Stimulated activated CD4-positive, alpha-beta T cell treated with anti-CD3 and anti-CD28 coated beads, Interleukin-1b, Interleukin-23, amount 100 ng/mL, for 4 hours (primary cell): ENCODE results near the gene MDGA2.
"Not testable (repeated sequence)": the region's sequence is repeated elsewhere in the genome, so short reads cannot be mapped to it uniquely, and the experiment has no call there.

ENCODE experiments used
- DNase-seq, 2 donors: peaks; one replicate each; pipeline ENCODE4 v3.0.0-alpha.2; 2020; ENCODE audit warnings: low read depth in 2 of 2

The MDGA2 gene

DNA sequence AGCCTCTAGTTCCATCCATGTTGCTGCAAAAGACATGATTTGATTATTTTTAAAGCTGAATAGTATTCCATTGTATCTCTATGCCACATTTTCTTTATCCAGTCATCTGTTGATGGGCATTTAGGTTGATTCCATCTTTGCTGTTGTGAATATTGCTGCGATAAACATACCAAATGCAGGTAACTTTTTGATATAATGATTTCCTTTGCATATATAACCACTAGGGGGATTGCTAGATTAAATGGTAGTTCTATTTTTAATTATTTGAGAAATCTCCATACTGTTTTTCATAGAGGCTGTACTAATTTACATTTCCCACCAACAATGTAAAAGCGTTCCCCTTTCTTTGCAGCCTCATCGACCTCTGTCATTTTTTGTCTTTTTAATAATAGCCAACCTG, 342.5 kb downstream of the MDGA2 start:
- no peak for DNase-seq

DNA sequence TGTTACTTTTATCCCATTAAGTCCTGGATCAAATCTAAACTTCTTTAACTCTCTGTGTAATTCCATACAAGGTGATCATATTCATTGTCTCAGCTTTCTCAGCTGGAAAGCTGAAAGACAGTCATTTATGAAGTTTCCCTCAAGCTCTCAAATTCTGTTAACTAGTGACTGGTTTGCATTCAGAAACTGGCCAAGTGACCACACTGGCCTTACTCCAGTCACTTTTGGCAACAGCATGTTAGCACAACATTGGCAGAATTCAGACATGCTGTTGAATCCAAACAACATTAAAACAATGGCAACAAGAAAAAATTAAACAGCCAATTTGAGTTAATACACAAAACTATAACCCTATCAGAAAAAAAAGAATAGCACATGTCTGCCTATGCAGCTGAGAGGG, 343.3 kb downstream of the MDGA2 start:
- DNase-seq, result no peak

DNA sequence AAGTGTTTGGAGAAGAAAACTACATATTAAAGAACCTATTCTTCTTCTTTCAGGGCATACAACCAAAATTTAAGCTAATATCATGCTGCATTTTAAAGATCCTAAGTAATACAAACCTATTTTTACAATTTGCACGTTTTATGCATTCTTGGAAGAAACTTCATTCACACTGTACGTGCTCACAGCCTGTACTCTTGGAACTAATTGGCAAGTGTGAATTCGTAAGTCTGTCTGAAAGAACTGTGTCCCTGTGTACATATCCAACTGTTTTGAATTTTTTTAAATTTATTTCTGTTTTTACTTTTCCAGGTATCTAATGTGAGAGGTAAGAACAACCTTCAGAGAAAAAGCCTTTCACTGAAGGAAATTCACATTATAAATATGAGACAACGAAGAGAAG, 347.0 kb downstream of the MDGA2 start:
- no peak for DNase-seq

- DNase-seq, result no peak
These were observed 348.1 kb downstream of the MDGA2 start for GRCh38 chr14:47327336-47327735.

GRCh38 chr14:47322751-47323150, 352.7 kb downstream of the MDGA2 start:
- no peak for DNase-seq

GRCh38 chr14:47302121-47302520, 373.3 kb downstream of the MDGA2 start:
- DNase-seq, result no peak

DNA sequence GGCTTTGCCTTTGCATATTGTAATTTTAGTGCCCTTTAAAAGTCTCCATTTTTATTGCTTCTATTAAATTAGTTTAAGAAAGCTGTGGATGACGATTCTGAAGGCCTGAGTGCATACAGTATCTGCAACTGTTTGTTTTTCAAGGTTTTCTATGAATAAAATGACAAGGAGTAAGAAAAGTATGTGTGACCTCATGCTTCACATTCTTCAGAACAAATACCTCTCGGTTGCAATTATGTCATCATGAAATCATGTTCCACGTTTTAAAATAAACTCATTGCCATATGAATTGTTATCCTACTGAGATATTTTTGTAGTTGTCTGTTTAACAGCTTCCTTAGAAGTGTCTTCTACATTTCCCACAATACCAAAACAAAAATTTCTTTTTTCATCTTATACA, 374.6 kb downstream of the MDGA2 start:
- no peak for DNase-seq

DNA sequence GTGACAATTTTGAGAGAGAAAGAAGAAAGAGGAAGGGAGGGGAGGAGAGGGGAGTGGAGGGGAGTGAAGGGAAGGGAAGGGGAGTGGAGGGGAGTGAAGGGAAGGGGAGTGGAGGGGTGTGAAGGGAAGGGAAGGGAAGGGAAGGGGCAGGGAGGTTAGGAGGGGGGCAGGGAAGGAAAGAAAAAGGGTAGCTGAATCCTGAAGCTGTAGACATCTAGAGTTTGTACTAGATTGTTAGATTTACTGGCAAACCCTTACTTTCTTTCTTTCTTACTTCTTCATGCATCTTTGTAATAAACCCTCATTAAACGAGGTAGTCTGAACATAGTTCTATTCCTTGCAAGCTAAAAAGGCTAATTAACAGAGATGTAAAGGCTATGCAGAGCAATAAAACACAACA, 378.0 kb downstream of the MDGA2 start:
- DNase-seq, result no peak

- DNase-seq, result no peak
These were observed 391.1 kb downstream of the MDGA2 start for GRCh38 chr14:47284283-47284682.

GRCh38 chr14:47281761-47282160, 393.6 kb downstream of the MDGA2 start:
- not testable (repeated sequence) for DNase-seq

- DNase-seq, result peak in 1 of 2 donors; percentile 1
These were observed 397.1 kb downstream of the MDGA2 start for GRCh38 chr14:47278233-47278842.

DNA sequence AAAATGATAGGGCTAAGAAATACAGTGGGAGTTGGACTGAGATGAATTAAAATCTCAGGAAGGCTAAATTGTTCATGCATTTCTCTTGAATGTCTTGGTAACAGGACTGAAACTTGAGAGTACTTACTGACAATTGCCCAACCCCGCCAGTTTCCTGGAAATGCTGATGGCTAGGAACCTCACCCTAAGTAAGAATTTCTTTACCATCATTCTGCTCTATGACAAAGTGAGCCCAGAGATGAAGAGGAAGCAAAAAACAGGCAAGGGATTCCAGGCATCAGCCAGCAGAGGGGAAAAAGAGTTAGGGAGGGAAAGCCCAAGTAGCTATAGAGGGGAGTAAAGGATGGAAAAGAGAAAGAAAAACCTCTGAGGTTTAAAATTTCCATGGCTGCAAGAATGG, 397.7 kb downstream of the MDGA2 start:
- DNase-seq, result no peak

DNA sequence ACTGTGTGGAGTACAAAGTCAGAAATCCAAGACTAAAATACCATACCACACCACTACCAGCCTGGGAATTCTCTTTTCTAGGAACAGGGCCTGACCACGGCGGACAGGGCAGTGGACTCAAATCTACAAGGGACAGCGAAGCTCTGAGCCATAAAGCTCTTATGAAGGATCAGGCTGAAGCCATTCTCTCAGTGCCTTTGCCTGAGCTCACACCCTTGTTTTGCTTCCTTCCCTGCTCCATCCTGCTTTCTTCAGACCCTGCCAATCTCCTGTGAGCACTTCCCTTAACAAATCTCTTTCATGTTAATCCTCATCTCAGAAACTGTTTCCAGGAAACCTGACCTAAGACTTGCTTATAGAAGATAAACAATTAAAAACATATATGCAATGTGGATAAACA, 398.5 kb downstream of the MDGA2 start:
- DNase-seq, result no peak

DNA sequence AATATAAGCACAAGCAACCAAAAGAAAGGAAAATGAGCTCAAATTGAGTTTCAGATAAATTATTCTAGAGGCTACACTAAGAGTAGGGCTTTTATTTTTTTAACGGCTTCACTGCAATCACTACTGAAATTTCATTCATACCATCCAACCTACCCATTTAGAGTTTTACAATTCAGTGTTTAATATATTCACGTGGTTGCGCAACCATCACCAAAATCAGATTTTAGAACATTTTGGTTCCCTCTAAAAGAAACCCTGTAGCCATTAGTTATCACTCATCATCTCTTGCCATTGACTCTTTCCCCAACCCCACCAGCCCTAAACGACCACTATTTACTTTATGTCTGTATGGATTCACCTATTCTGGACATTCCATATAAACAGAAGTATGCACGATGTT, 401.5 kb downstream of the MDGA2 start:
- DNase-seq, result no peak

DNA sequence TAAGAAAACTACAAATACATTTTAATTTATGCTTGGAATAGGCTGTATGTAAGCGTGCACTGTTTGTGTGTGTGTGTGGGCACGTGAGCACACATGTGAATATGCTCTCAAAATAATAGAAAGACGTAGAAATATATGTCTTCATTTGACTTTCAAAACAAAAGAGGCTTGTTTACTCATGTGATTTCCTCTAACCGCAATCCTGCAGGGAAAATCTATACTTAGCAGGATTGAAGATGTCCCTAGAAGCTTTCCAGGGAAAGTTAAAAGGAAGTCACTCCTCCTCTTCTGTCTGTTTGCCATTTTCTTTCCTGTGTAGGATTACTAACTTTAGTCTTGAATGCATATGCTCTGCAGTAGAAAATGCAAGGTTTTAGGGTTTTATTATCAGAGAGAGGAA, 404.7 kb downstream of the MDGA2 start:
- DNase-seq, result no peak

DNA sequence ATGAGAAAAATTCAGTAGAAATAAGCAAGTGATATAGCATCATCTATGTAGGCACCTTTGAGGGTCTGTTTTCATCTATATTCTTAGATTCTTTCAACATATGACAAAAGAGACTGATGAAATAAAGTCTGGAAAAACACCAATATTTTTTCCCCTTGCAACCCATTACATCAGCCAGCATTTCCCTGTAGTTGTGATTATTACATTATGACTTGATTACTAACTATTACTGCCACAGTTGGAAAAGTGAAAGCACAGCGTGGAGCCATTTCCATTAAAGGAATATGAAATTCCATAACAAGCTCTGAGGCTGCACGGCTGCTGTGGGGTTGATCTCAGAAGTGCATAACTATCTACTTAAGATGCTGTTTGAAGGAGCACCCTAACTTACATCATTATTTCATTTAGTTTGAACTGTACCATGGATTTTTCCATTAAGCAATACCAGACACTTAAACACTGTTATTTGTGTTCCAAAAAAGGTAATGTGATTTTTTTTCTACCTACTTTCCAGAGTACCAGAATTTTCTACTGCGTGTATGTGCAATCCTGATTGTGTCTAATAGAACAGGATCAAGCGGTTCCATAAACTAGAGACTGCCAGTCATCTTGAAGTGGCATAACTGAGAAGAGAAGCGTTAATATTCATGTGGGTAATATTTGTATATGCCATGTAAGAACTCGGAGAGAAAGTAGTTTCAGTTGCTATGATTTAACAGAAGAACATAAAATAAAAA, 405.5 kb downstream of the MDGA2 start:
- DNase-seq, result no peak

GRCh38 chr14:47264842-47265241, 410.6 kb downstream of the MDGA2 start:
- DNase-seq, result no peak

GRCh38 chr14:47262801-47263200, 412.6 kb downstream of the MDGA2 start:
- DNase-seq, result no peak

DNA sequence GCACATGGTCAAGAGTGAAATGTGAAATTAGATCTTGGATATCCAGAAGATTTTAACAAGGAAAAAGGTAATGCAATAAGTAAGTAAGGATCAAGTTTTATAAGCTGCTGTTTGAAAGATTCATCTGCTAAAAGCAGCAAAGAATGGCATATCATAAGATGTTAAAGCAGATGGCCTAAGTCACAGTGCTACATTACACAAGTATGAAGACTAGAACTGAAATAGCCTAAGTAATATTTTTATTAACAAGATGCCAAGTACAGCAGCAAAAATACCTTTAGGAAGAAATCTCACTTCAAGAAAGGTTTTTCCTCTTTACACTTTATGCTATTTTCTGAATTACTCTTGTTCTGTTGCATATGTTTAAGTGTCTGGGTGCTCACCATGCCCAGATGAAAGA, 414.1 kb downstream of the MDGA2 start:
- no peak for DNase-seq

GRCh38 chr14:47259796-47260195, 415.6 kb downstream of the MDGA2 start:
- DNase-seq, result no peak

- no peak for DNase-seq
These were observed 418.4 kb downstream of the MDGA2 start for GRCh38 chr14:47257013-47257412.

- DNase-seq, result no peak
These were observed 422.6 kb downstream of the MDGA2 start for GRCh38 chr14:47252802-47253201.

- no peak for DNase-seq
These were observed 429.0 kb downstream of the MDGA2 start for GRCh38 chr14:47246367-47246766.

- not testable (repeated sequence) for DNase-seq
These were observed 432.8 kb downstream of the MDGA2 start for GRCh38 chr14:47242579-47242978.
